GM23338 (cell line): Measurements from ENCODE around the gene CFB. TPM values are rescaled to one million over a fixed set of nuclear protein-coding genes. Genes with fewer than 3 reads are reported as not detected.

Experiments
- ATAC-seq: fragments of 200-7000 bp; cut with Tn5 transposase; 3 replicates; pipeline ENCODE4 v1.9.1; 2020
- DNase-seq: peaks from one replicate; pipeline ENCODE4 v3.0.0-alpha.2; 2015; ENCODE audit warnings: low spot score
- H2AFZ ChIP-seq: fragments of 200-600 bp; sonication (generic); 2 replicates; pipeline ENCODE4 v1.8.0; 2016; ENCODE audit warnings: antibody characterized with exemption, mild to moderate bottlenecking, moderate library complexity
- H3F3A ChIP-seq: fragments of 200-600 bp; sonication (generic); replicated peaks from 2 replicates; pipeline ENCODE4 v1.8.0; 2017; ENCODE audit warnings: antibody characterized with exemption, mixed run types, low read depth
- H3K27ac ChIP-seq: fragments of 200-600 bp; sonication (generic); 2 replicates; pipeline ENCODE4 v1.6.1; 2016; ENCODE audit warnings: low read depth
- H3K27me3 ChIP-seq: fragments of 200-600 bp; sonication (generic); 2 replicates; pipeline ENCODE4 v1.8.0; 2016; ENCODE audit warnings: mild to moderate bottlenecking, mixed run types, moderate library complexity; ENCODE audit not compliant: insufficient read depth
- H3K36me3 ChIP-seq: fragments of 200-600 bp; sonication (generic); 2 replicates; pipeline ENCODE4 v1.8.0; 2016; ENCODE audit warnings: mild to moderate bottlenecking; ENCODE audit not compliant: insufficient read depth
- H3K4me1 ChIP-seq: fragments of 200-600 bp; sonication (generic); 2 replicates; pipeline ENCODE4 v1.8.0; 2016; ENCODE audit warnings: mild to moderate bottlenecking, moderate library complexity; ENCODE audit not compliant: insufficient read depth
- H3K4me2 ChIP-seq: fragments of 200-600 bp; sonication (generic); 2 replicates; pipeline ENCODE4 v1.7.1; 2017; ENCODE audit warnings: mixed run types
- H3K4me3 ChIP-seq: fragments of 200-600 bp; sonication (generic); 2 replicates; pipeline ENCODE4 v1.6.1; 2016; ENCODE audit warnings: mixed run types
- H3K79me2 ChIP-seq: fragments of 200-600 bp; sonication (generic); replicated peaks from 2 replicates; pipeline ENCODE4 v1.8.0; 2017; ENCODE audit warnings: mild to moderate bottlenecking; ENCODE audit not compliant: insufficient read depth
- H3K9me2 ChIP-seq: fragments of 200-600 bp; sonication (generic); 2 replicates; pipeline ENCODE4 v1.8.0; 2017; ENCODE audit not compliant: insufficient read depth
- H4K20me1 ChIP-seq: fragments of 200-600 bp; sonication (generic); replicated peaks from 2 replicates; pipeline ENCODE4 v1.8.0; 2017; ENCODE audit warnings: mild to moderate bottlenecking; ENCODE audit not compliant: insufficient read depth
- H3K27ac Mint-ChIP-seq: 2 replicates; pipeline ENCODE4 v1.8.0; 2020; ENCODE audit warnings: inconsistent platforms, mild to moderate bottlenecking, moderate library complexity, mixed read lengths
- H3K27me3 Mint-ChIP-seq: 3 replicates; pipeline ENCODE4 v1.8.0; 2022; ENCODE audit warnings: low read depth, mild to moderate bottlenecking, moderate library complexity, mixed read lengths, inconsistent platforms; ENCODE audit not compliant: insufficient read depth, poor library complexity
- H3K36me3 Mint-ChIP-seq: 3 replicates; pipeline ENCODE4 v1.8.0; 2021; ENCODE audit warnings: low read depth, mild to moderate bottlenecking, inconsistent platforms, moderate library complexity, mixed read lengths
- H3K4me1 Mint-ChIP-seq: 3 replicates; pipeline ENCODE4 v1.8.0; 2020; ENCODE audit warnings: mild to moderate bottlenecking, inconsistent platforms, mixed read lengths
- H3K4me3 Mint-ChIP-seq: 3 replicates; pipeline ENCODE4 v1.8.0; 2021; ENCODE audit warnings: moderate library complexity, mild to moderate bottlenecking, inconsistent platforms, mixed read lengths
- H3K9me3 Mint-ChIP-seq: 3 replicates; pipeline ENCODE4 v1.8.0; 2020; ENCODE audit warnings: moderate library complexity, mild to moderate bottlenecking, inconsistent platforms, mixed read lengths
- CREB1 ChIP-seq: fragments of 250-450 bp; sonication (Bioruptor Pico); IDR thresholded peaks from 2 replicates; pipeline ENCODE4 v1.5.0; 2020; ENCODE audit warnings: low read depth, mild to moderate bottlenecking, moderate library complexity
- EZH2 ChIP-seq: fragments of 200-600 bp; sonication (generic); IDR thresholded peaks from one replicate; pipeline ENCODE4 v1.8.0; 2017; ENCODE audit warnings: antibody characterized with exemption, mild to moderate bottlenecking, low read depth; ENCODE audit not compliant: unreplicated experiment
- EZH2phosphoT487 ChIP-seq: fragments of 200-600 bp; sonication (generic); IDR thresholded peaks from one replicate; pipeline ENCODE4 v1.8.1; 2018; ENCODE audit warnings: antibody characterized with exemption; ENCODE audit not compliant: unreplicated experiment
- JUNB ChIP-seq: IDR thresholded peaks from one replicate; pipeline ENCODE4 v1.6.1; 2016; ENCODE audit warnings: antibody characterized with exemption; ENCODE audit not compliant: unreplicated experiment
- NANOG ChIP-seq: IDR thresholded peaks from 2 replicates; pipeline ENCODE4 v1.6.1; 2016; ENCODE audit warnings: antibody characterized with exemption, borderline replicate concordance
- STAT1 ChIP-seq: IDR thresholded peaks from one replicate; pipeline ENCODE4 v1.6.1; 2016; ENCODE audit warnings: antibody characterized with exemption; ENCODE audit not compliant: unreplicated experiment
- ZNF114 ChIP-seq: fragments of 250-450 bp; sonication (Bioruptor Pico); IDR thresholded peaks from 2 replicates; pipeline ENCODE4 v1.5.0; 2020; ENCODE audit warnings: mild to moderate bottlenecking, moderate library complexity
- ZNF331 ChIP-seq: fragments of 250-450 bp; sonication (Bioruptor Pico); IDR thresholded peaks from 2 replicates; pipeline ENCODE4 v1.5.0; 2020; ENCODE audit warnings: low read depth, mild to moderate bottlenecking, moderate library complexity
- polyA plus RNA-seq: library from polyadenylated mRNA; unstranded; fragments of >200 nt; fragmentation: Nextera tagmentation; extraction: Ambion mirVana; gene quantifications from 2 replicates; pipeline ENCODE4 v1.2.1, GENCODE V29; 2016
- total RNA-seq: library from RNA; depleted of rRNA; stranded (reverse); fragments of >200 nt; shearing (Covaris generic); gene quantifications from 2 replicates; pipeline ENCODE4 v1.2.3, GENCODE V29; 2014
- TF ChIP-seq, protein P1 (sequence below): IDR thresholded peaks from one replicate; pipeline ENCODE4 v1.6.1; 2018; ENCODE audit warnings: antibody characterized with exemption; ENCODE audit not compliant: unreplicated experiment
- TF ChIP-seq, protein P2 (sequence below): fragments of 250-450 bp; sonication (Bioruptor Pico); IDR thresholded peaks from 2 replicates; pipeline ENCODE4 v1.5.0; 2020; ENCODE audit warnings: mild to moderate bottlenecking, moderate library complexity

The CFB gene
- total and polyA plus RNA-seq, 2 experiments from 2014 or later, result 0.86 TPM; not detected in 1

DNA sequence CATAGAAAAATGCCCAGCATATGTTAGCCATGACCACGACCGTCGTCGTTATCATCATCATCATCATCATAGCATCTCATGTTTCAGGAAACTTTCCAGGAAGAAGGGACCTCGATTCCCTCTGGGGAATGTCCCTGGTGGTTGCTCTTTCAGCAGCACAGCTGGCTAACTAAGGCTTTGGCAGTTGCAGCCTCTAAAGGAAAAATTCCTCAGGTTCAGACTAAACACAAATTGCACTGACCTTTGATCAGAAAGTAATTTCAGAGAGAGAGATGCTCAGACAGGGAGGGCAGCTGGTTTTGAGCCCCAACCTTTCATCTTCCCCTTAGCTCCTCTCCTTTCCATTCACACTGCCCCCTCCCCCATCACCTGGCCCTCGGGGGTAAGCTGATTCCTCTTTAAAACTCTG, 5.6 kb upstream of the CFB start (continued):
- TF ChIP-seq, protein P1, sequence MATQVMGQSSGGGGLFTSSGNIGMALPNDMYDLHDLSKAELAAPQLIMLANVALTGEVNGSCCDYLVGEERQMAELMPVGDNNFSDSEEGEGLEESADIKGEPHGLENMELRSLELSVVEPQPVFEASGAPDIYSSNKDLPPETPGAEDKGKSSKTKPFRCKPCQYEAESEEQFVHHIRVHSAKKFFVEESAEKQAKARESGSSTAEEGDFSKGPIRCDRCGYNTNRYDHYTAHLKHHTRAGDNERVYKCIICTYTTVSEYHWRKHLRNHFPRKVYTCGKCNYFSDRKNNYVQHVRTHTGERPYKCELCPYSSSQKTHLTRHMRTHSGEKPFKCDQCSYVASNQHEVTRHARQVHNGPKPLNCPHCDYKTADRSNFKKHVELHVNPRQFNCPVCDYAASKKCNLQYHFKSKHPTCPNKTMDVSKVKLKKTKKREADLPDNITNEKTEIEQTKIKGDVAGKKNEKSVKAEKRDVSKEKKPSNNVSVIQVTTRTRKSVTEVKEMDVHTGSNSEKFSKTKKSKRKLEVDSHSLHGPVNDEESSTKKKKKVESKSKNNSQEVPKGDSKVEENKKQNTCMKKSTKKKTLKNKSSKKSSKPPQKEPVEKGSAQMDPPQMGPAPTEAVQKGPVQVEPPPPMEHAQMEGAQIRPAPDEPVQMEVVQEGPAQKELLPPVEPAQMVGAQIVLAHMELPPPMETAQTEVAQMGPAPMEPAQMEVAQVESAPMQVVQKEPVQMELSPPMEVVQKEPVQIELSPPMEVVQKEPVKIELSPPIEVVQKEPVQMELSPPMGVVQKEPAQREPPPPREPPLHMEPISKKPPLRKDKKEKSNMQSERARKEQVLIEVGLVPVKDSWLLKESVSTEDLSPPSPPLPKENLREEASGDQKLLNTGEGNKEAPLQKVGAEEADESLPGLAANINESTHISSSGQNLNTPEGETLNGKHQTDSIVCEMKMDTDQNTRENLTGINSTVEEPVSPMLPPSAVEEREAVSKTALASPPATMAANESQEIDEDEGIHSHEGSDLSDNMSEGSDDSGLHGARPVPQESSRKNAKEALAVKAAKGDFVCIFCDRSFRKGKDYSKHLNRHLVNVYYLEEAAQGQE, result no peak
- no peak for TF ChIP-seq ZNF331 (CRISPR knock-in tag)

DNA sequence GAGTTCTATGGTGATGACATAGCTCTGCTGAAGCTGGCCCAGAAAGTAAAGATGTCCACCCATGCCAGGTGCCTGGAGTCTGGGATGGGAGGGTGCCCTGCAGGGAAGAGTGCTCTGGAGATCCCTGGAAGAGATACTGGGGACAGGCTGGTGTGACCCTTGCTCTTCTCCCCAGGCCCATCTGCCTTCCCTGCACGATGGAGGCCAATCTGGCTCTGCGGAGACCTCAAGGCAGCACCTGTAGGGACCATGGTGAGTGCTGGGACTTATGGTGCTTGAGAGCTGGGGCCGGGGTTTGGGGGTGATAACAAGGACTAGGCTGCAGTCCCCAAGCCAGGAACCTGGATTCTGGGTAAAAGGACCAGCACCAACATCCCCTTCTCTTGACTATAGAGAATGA, 2.2 kb upstream of the CFB start:
- Histone ChIP-seq H3F3A (no peaks in the 10 kb centered on the region), H3K27me3 (no peaks in the 10 kb centered on the region), H2AFZ (no peak overlapping the region), H3K4me1 (no peaks in the 10 kb centered on the region), H3K36me3 (no peaks in the 10 kb centered on the region), H3K4me3 (no peak overlapping the region), H3K27ac (no peak overlapping the region), H3K79me2 (no peaks in the 10 kb centered on the region), H3K4me2 (no peak overlapping the region), H3K9me2 (no peaks in the 10 kb centered on the region), H4K20me1 (no peaks in the 10 kb centered on the region)
- DNase-seq (no peak), ATAC-seq (no peak)
- Mint-ChIP-seq H3K4me1 (peaks cover 9% of the 10 kb centered on the region), H3K9me3 (peaks cover 3% of the 10 kb centered on the region; the same call in 1 of the 3 replicates), H3K27ac (no peak overlapping the region), H3K4me3 (no peak overlapping the region), H3K36me3 (no peaks in the 10 kb centered on the region; the same call in 2 of the 3 replicates), H3K27me3 (peaks cover 26% of the 10 kb centered on the region)
- TF ChIP-seq ZNF331 (CRISPR knock-in tag), result no peak
- no peak for TF ChIP-seq JUNB
- TF ChIP-seq STAT1, result no peak
- TF ChIP-seq, protein P1, result no peak
- TF ChIP-seq EZH2phosphoT487, result no peak
- TF ChIP-seq, protein P2, sequence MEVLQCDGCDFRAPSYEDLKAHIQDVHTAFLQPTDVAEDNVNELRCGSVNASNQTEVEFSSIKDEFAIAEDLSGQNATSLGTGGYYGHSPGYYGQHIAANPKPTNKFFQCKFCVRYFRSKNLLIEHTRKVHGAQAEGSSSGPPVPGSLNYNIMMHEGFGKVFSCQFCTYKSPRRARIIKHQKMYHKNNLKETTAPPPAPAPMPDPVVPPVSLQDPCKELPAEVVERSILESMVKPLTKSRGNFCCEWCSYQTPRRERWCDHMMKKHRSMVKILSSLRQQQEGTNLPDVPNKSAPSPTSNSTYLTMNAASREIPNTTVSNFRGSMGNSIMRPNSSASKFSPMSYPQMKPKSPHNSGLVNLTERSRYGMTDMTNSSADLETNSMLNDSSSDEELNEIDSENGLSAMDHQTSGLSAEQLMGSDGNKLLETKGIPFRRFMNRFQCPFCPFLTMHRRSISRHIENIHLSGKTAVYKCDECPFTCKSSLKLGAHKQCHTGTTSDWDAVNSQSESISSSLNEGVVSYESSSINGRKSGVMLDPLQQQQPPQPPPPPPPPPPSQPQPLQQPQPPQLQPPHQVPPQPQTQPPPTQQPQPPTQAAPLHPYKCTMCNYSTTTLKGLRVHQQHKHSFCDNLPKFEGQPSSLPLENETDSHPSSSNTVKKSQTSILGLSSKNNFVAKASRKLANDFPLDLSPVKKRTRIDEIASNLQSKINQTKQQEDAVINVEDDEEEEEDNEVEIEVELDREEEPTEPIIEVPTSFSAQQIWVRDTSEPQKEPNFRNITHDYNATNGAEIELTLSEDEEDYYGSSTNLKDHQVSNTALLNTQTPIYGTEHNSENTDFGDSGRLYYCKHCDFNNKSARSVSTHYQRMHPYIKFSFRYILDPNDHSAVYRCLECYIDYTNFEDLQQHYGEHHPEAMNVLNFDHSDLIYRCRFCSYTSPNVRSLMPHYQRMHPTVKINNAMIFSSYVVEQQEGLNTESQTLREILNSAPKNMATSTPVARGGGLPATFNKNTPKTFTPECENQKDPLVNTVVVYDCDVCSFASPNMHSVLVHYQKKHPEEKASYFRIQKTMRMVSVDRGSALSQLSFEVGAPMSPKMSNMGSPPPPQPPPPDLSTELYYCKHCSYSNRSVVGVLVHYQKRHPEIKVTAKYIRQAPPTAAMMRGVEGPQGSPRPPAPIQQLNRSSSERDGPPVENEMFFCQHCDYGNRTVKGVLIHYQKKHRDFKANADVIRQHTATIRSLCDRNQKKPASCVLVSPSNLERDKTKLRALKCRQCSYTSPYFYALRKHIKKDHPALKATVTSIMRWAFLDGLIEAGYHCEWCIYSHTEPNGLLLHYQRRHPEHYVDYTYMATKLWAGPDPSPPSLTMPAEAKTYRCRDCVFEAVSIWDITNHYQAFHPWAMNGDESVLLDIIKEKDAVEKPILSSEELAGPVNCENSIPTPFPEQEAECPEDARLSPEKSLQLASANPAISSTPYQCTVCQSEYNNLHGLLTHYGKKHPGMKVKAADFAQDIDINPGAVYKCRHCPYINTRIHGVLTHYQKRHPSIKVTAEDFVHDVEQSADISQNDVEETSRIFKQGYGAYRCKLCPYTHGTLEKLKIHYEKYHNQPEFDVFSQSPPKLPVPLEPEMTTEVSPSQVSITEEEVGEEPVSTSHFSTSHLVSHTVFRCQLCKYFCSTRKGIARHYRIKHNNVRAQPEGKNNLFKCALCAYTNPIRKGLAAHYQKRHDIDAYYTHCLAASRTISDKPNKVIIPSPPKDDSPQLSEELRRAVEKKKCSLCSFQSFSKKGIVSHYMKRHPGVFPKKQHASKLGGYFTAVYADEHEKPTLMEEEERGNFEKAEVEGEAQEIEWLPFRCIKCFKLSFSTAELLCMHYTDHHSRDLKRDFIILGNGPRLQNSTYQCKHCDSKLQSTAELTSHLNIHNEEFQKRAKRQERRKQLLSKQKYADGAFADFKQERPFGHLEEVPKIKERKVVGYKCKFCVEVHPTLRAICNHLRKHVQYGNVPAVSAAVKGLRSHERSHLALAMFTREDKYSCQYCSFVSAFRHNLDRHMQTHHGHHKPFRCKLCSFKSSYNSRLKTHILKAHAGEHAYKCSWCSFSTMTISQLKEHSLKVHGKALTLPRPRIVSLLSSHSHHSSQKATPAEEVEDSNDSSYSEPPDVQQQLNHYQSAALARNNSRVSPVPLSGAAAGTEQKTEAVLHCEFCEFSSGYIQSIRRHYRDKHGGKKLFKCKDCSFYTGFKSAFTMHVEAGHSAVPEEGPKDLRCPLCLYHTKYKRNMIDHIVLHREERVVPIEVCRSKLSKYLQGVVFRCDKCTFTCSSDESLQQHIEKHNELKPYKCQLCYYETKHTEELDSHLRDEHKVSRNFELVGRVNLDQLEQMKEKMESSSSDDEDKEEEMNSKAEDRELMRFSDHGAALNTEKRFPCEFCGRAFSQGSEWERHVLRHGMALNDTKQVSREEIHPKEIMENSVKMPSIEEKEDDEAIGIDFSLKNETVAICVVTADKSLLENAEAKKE (CRISPR knock-in tag), result no peak
- TF ChIP-seq ZNF114 (CRISPR knock-in tag), result no peak
- no peak for TF ChIP-seq EZH2
- no peak for TF ChIP-seq NANOG
- no peak for TF ChIP-seq CREB1
